Esophagus muscularis mucosa (tissue), 4 donors: ENCODE data around the gene RETSAT. TPM values are rescaled to one million over a fixed set of nuclear protein-coding genes. Genes with fewer than 3 reads are reported as not detected.
"Not testable (repeated sequence)": the region's sequence is repeated elsewhere in the genome, so short reads cannot be mapped to it uniquely, and the experiment has no call there.

Experiments
- DNase-seq: peaks from one replicate; pipeline ENCODE4 v3.0.0-alpha.2; 2017; ENCODE audit errors: extremely low spot score
- H3K27ac ChIP-seq, 4 donors: fragments of 200-600 bp; sonication (generic); replicated peaks in 1 of 4; 1 replicate in 3 of 4; 2 replicates in 1 of 4; pipeline ENCODE4 v1.5.1; 2016 to 2019; ENCODE audit warnings: mild to moderate bottlenecking in 1 of 4
- H3K27me3 ChIP-seq, 4 donors: fragments of 200-600 bp; sonication (generic); one replicate each; pipeline versions ENCODE4 v1.5.1 to v1.6.0; 2016 to 2019
- H3K36me3 ChIP-seq, 4 donors: fragments of 200-600 bp; sonication (generic); one replicate each; pipeline ENCODE4 v1.5.1; 2016 to 2019
- H3K4me1 ChIP-seq, 4 donors: fragments of 200-600 bp; sonication (generic); one replicate each; pipeline ENCODE4 v1.5.1; 2016 to 2019
- H3K4me3 ChIP-seq, 4 donors: fragments of 200-600 bp; sonication (generic); 1 replicate in 2 of 4; 2 replicates in 2 of 4; pipeline ENCODE4 v1.5.1; 2016 to 2019; ENCODE audit warnings: mild to moderate bottlenecking in 4 of 4, moderate library complexity in 1 of 4
- H3K9me3 ChIP-seq, 4 donors: fragments of 200-600 bp; sonication (generic); 1 replicate in 3 of 4; 2 replicates in 1 of 4; pipeline ENCODE4 v1.5.1; 2016 to 2019
- EP300 ChIP-seq: sonication (generic); formaldehyde crosslinking; IDR thresholded peaks from one replicate; pipeline ENCODE4 v1.6.1; 2017; ENCODE audit warnings: antibody characterized with exemption
- POLR2A ChIP-seq: fragments of 450-650 bp; IDR thresholded peaks from one replicate; pipeline ENCODE4 v1.6.1; 2017; ENCODE audit warnings: antibody characterized with exemption, moderate library complexity, mild to moderate bottlenecking, low read depth
- POLR2AphosphoS5 ChIP-seq, 2 donors: sonication (generic); formaldehyde crosslinking; IDR thresholded peaks; one replicate each; pipeline ENCODE4 v1.6.1; 2017; ENCODE audit warnings: antibody characterized with exemption in 2 of 2
- WGBS: methylation state at CpG from one replicate; pipeline ENCODE4 v1.1.5; 2018; 5-methylcytosine and 5-hydroxymethylcytosine counted together
- intact Hi-C: fragments of 100-400 bp; cut with DNase I; formaldehyde crosslinking; loops from one replicate; pipeline ENCODE4 v1.15.1; 2023
- total RNA-seq, 4 donors: library from RNA; depleted of rRNA; stranded (reverse); fragments of >200 nt; gene quantifications; one replicate each; pipeline versions ENCODE4 v1.1.0 to v1.2.1, GENCODE V29; 2016
- TF ChIP-seq, protein P1 (sequence below), 3 experiments: fragments of 200-600 bp in 2 of 3; fragments of 450-650 bp in 1 of 3; sonication (generic) in 2 of 3; IDR thresholded peaks; one replicate each; pipeline ENCODE4 v1.5.1; 2017 to 2019; ENCODE audit warnings: antibody characterized with exemption in 3 of 3, mild to moderate bottlenecking in 2 of 3, moderate library complexity in 1 of 3

RETSAT gene
- total RNA-seq, 4 donors from 2014 or later = 34.3 to 63.7 (median 45.7) TPM

DNA sequence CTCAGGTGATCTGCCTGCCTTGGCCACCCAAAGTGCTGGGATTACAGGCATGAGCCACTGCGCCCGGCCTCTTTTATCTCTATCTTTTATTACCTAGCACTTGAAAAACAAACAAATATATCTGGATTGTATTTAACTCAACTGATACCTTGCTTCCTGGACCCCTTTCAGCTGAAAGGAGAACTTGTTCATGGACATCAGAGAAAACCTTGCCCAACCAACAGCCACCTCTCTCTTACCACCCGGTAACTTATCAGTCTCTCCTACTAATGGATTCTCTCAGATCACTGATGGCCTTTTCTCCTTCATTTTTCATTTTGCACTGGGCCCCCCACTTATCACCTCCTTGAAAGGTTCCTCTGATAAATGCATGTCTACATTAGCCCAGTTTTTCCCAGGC, 6.7 kb downstream of the RETSAT start:
- Histone ChIP-seq H3K36me3 (peaks cover 42 to 93% (median 87%) of the 10 kb centered on the region in 4 donors), H3K9me3 (no peaks in the 10 kb centered on the region), H3K4me1 (peaks cover 2 to 13% (median 5%) of the 10 kb centered on the region in 4 donors), H3K4me3 (no peak overlapping the region), H3K27me3 (no peaks in the 10 kb centered on the region), H3K27ac (no peak overlapping the region)
- DNase-seq = no peak
- 93% methylated on average over 3 of the region's 3 CpGs for WGBS
- TF ChIP-seq, protein P1, sequence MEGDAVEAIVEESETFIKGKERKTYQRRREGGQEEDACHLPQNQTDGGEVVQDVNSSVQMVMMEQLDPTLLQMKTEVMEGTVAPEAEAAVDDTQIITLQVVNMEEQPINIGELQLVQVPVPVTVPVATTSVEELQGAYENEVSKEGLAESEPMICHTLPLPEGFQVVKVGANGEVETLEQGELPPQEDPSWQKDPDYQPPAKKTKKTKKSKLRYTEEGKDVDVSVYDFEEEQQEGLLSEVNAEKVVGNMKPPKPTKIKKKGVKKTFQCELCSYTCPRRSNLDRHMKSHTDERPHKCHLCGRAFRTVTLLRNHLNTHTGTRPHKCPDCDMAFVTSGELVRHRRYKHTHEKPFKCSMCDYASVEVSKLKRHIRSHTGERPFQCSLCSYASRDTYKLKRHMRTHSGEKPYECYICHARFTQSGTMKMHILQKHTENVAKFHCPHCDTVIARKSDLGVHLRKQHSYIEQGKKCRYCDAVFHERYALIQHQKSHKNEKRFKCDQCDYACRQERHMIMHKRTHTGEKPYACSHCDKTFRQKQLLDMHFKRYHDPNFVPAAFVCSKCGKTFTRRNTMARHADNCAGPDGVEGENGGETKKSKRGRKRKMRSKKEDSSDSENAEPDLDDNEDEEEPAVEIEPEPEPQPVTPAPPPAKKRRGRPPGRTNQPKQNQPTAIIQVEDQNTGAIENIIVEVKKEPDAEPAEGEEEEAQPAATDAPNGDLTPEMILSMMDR (IDR thresholded peaks at IDR 0.05) = no peak
- no peak for TF ChIP-seq POLR2A
- TF ChIP-seq POLR2AphosphoS5 (IDR thresholded peaks at IDR 0.05) = no peak
- TF ChIP-seq EP300 = no peak
- intact Hi-C loops = no loop called here

DNA sequence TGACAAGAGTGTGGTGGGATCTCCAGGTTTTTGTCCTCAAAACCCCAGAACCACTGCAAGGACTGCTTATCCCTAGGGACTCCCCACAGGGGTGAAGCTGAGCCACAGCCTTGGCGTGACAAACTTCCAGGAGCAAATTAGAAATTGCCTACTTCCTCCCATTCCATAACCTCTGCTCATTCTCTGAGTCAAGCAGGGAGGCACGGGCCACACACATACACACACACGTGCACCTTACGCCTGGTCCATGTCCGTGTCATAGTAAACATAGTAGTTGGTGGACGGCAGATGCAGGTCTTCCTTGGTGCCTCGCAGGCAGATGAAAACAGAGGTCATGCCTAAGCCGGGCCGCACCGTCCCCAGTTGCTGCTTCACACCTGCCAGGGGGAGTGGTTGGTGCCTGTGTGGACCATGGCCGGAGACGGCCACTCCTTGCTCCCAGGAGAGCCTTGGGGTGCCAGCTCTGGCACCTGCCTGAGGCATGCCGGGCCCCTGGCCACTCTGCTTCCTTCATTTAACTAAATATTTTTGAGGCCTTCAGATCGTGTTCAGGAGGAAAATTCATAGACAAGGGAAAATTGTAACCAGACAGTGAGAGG, 9.9 kb downstream of the RETSAT start:
- TF ChIP-seq EP300 = no peak
- TF ChIP-seq, protein P1 (IDR thresholded peaks at IDR 0.05) = no peak
- TF ChIP-seq POLR2A = no peak
- no peak for TF ChIP-seq POLR2AphosphoS5 (IDR thresholded peaks at IDR 0.05)
- Histone ChIP-seq H3K27me3 (no peaks in the 10 kb centered on the region), H3K4me1 (peaks cover 0 to 9% (median 8%) of the 10 kb centered on the region in 4 donors), H3K4me3 (no peak overlapping the region), H3K27ac (no peak overlapping the region), H3K36me3 (peaks cover 25 to 73% (median 65%) of the 10 kb centered on the region in 4 donors), H3K9me3 (no peaks in the 10 kb centered on the region)
- 86% methylated on average over 12 of the region's 14 CpGs for whole genome bisulfite sequencing
- no peak for DNase-seq
- intact Hi-C loops = no loop called here

DNA sequence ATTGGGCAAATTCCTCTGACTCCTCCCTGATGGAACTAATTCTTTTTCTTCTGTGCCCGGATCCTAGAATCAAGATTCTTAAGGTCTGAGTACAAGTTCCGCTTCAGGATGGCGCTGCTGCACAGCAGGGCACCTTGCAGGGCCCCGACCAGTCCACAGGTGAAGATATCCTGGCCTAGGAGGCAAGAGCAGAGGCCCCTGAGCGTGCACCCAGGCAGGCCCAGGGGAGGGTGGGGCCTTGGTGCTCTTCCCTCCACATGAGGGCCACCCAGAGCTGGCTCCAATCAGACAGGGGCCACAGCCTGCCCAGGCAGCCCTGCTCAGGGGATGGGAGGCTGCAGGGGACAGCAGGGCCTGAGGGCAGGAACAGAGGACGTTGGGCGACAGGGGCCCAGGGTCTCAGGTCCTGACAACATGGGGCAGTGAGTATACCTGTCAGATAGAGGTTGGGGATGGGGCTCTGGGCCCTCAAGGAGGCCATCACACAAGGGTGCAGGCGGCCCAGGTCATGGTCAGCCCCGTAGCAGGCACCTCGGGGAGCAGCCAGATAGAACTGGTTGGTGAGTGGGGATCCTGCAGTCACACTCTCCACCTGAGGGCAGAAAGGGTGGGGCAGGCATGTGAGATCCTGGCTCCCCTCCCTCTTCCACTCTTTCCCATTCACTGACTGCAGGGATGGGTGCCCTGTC, 11.0 kb downstream of the RETSAT start:
- H3K9me3 ChIP-seq, H3K27ac ChIP-seq, intact Hi-C loops, H3K27me3 ChIP-seq, H3K4me3 ChIP-seq, H3K4me1 ChIP-seq, DNase-seq: not testable (repeated sequence)
- WGBS = 95% methylated on average over 7 of the region's 10 CpGs
- H3K36me3 ChIP-seq = peaks cover 24 to 62% (median 58%) of the 10 kb centered on the region in 4 donors

DNA sequence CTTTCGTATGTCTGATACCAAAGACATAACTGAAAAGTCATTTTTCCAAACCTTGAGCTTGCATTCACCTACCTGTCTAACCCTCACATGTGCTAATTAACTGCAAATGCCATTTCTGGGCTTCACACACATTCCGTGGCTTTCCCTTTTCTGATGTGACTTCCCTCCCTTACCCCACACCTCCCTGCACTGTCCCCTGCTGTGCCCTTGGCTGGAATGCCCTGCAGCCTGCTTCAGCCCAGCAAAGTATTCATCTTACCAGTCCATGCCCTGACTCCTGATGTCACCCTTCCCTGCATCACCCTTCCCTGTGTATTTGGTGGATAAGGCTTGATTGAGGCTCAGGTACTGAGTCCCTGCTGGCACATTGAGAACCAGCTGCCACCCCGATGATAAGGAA, 12.2 kb downstream of the RETSAT start:
- TF ChIP-seq EP300 (no peak), POLR2AphosphoS5 (IDR thresholded peaks at IDR 0.05) (no peak), POLR2A (no peak)
- TF ChIP-seq, protein P1 (IDR thresholded peaks at IDR 0.05) = no peak
- 82% methylated on average over 3 of the region's 3 CpGs for WGBS
- no peaks in the 10 kb centered on the region for H3K27me3 ChIP-seq
- H3K4me1 ChIP-seq = peaks cover 0 to 9% (median 8%) of the 10 kb centered on the region in 4 donors
- H3K36me3 ChIP-seq = peaks cover 21 to 50% (median 46%) of the 10 kb centered on the region in 4 donors
- no peak overlapping the region for H3K27ac ChIP-seq
- no peak for DNase-seq
- H3K4me3 ChIP-seq = no peak overlapping the region
- intact Hi-C loops = no loop called here
- H3K9me3 ChIP-seq = no peaks in the 10 kb centered on the region

DNA sequence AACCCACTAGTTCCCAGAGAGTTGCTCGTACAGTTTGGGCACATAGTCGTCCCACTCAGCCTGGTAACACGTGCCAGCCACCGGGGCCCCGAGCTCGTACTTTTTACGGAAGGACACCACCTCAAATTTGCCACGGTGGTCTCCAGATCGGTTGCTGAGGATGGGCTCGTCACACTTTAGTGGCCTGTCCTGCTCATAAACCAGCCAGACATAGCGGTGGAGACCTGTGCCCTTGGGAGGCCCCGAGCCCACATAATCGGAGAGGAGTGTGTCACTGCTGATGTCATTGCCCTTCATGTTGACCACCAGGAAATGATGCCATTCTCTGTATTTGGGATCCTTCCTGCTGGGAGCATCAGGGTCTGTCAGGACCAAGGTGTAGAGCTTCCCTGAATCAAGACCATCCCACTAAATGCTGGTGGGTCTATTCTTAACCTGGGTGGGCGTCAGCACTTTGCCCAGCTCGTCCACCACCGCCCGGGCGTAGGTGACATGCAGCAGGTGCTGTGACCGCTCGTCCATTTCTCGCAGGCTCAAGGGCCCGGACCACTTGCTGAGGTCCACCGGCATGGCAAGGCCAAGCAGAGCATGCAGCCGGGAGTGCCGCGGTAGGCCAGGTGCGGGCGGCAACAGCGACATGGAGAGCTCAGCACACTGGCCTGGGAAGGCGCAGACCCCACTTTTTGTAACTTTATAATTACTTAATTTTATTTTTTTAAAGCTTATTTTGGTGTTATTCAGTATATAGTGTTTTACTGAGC, 12.9 kb downstream of the RETSAT start:
- intact Hi-C loops = no loop called here
- WGBS = 92% methylated on average over 30 of the region's 30 CpGs
- H3K36me3 ChIP-seq = peaks cover 14 to 43% (median 39%) of the 10 kb centered on the region in 4 donors

More for the DNA sequence above, 12.9 kb downstream of the RETSAT start:
- Histone ChIP-seq H3K27ac (no peak overlapping the region), H3K4me1 (peaks cover 0 to 9% (median 8%) of the 10 kb centered on the region in 4 donors), H3K9me3 (no peaks in the 10 kb centered on the region), H3K4me3 (no peak overlapping the region), H3K27me3 (no peaks in the 10 kb centered on the region)
- TF ChIP-seq, protein P1 (IDR thresholded peaks at IDR 0.05) = no peak
- no peak for TF ChIP-seq EP300
- TF ChIP-seq POLR2A = no peak
- TF ChIP-seq POLR2AphosphoS5 (IDR thresholded peaks at IDR 0.05) = no peak
- DNase-seq = no peak
